Stimulated activated memory B cell treated with anti-CD40 and anti-IgM and Interleukin-4, amounts not matched to agents 10 μg/mL and 1 μg/mL and 100 μg/mL, for 72 hours (primary cell): ENCODE measurements around the gene SUPV3L1.
"Not testable (repeated sequence)": the region's sequence is repeated elsewhere in the genome, so short reads cannot be mapped to it uniquely, and the experiment has no call there.

Experiments used
- ATAC-seq: fragments of 150-1000 bp; cut with Tn5 transposase; 2 replicates; pipeline ENCODE4 v1.10.0; 2021
- H3K27ac Mint-ChIP-seq: one replicate; pipeline ENCODE4 v1.8.0; 2022; ENCODE audit warnings: mild to moderate bottlenecking, mixed read lengths
- H3K27me3 Mint-ChIP-seq: one replicate; pipeline ENCODE4 v1.8.0; 2022; ENCODE audit warnings: mixed read lengths
- H3K36me3 Mint-ChIP-seq: one replicate; pipeline ENCODE4 v1.8.0; 2022; ENCODE audit warnings: mixed read lengths
- H3K4me1 Mint-ChIP-seq: one replicate; pipeline ENCODE4 v1.8.0; 2022; ENCODE audit warnings: mixed read lengths
- H3K4me3 Mint-ChIP-seq: one replicate; pipeline ENCODE4 v1.8.0; 2022; ENCODE audit warnings: mild to moderate bottlenecking, moderate library complexity, mixed read lengths
- H3K9me3 Mint-ChIP-seq: one replicate; pipeline ENCODE4 v1.8.0; 2022; ENCODE audit warnings: mixed read lengths

Gene SUPV3L1

DNA sequence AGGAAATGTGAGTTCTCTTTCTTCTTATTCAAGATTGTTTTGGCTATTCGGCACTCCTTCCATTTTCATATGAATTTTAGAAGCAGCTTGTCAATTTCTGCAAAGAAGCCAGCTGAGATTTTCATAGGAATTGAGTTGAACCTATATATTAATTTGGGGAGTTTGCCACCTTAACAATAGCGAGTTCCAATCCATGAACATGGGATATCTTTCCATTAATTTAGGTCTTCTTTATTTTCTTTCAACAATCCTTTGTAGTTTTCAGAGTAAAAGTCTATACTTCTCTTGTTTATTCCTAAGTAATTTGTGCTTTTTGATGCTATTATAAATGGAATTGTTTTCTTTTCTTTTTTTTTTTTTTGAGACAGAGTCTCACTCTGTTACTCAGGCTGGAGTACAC is 71.4 kb downstream of the SUPV3L1 start:
- H3K27ac Mint-ChIP-seq, H3K4me3 Mint-ChIP-seq, H3K9me3 Mint-ChIP-seq, H3K27me3 Mint-ChIP-seq, ATAC-seq, H3K4me1 Mint-ChIP-seq, H3K36me3 Mint-ChIP-seq: not testable (repeated sequence)

DNA sequence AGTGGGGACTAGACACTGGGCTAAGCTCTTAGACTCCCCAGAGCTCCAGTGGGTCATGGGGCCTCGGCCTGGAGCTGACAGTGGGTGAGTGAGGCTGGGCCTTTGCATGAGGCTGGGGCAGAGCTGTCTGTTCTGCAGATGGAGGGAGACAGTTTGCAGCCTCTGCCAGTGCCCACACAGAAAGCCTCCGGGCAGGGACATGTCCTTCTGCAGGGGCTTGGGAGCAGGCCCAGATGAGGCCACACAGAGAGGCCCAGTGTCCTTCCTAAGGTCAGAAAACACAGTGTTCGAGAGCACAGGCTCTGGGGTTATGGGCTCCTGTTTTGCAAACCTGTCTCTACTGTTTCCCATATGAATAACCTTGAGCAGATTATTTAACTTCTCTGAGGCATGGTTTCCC is 73.1 kb downstream of the SUPV3L1 start:
- ATAC-seq = no peak
- no peaks in the 10 kb centered on the region for H3K4me1 Mint-ChIP-seq
- H3K27ac Mint-ChIP-seq = no peak overlapping the region
- H3K36me3 Mint-ChIP-seq = no peaks in the 10 kb centered on the region
- H3K4me3 Mint-ChIP-seq = no peak overlapping the region
- no peaks in the 10 kb centered on the region for H3K27me3 Mint-ChIP-seq
- H3K9me3 Mint-ChIP-seq = no peaks in the 10 kb centered on the region

DNA sequence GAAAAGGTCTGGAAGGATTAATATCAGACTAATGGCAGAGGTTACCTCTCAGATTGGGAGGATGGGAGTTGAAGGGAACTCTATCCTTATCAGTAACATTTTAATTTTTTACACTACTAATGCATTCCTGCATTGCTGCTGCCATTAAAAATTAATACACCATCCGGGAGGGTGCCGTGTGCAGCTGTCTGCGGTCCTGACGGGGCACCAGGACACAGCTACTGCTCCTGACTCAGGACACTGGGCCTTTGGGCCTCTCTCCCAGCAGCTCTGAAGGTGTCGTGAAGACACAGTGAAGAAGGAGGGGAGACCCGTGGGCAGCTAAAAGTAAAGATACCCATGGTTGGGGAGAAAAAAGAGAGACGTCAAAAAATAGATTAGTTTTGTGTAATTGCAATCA is 74.8 kb downstream of the SUPV3L1 start:
- Mint-ChIP-seq H3K4me3 (no peak overlapping the region), H3K27ac (no peak overlapping the region)

More for the DNA sequence above, 74.8 kb downstream of the SUPV3L1 start:
- Mint-ChIP-seq H3K4me1 (no peaks in the 10 kb centered on the region), H3K27me3 (no peaks in the 10 kb centered on the region), H3K9me3 (peaks cover 10% of the 10 kb centered on the region), H3K36me3 (no peaks in the 10 kb centered on the region)
- ATAC-seq = no peak
